Measurements from ENCODE around the gene LAMB4. TPM values are rescaled to one million over a fixed set of nuclear protein-coding genes. Genes with fewer than 3 reads are reported as not detected.
A peak's percentile ranks its signal among the peaks of the same experiment; 100 is the strongest.

LAMB4 gene
- total and polyA plus RNA-seq, 2 donors (not counting 1 experiment from before 2014, with no cell fraction given) = not detected

DNA sequence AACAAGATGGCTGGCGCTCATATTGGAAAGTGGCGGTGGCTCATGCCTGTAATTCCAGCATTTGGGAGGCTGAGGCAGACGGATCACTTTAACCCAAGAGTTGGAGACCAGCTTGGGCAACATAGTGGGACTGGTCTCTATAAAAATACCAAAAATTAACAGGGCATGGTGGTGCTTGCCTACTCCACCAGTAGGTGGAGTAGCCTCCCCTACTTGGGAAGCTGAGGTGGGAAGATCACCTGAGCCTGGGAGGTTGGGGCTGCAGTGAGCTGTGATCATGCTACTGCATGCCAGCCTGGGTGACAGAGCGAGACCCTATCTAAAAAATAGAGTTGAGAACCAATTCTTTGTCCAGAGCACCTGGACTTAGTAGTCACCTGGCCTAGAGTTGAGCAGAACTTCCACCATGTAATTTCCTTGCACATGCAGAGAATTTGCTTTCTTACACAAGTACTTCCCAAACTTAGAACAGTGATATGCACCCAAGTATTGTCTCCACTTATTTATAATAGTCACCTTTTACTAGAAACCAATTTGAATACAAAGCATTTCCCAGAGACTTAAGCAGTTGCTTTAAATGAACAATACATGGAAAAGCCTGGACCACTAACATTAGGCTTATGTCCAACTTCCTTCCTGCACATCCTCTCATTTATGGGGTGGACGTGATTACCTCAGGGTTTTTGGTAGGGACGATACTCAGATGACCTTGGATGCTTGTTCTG lies 15.9 kb downstream of the LAMB4 start:
- CTCF ChIA-PET = interaction anchor here (0.7 to 8.9 kb wide), 11 partner anchors 8 to 382 kb away, joined by 3 to 140 read pairs (median 5); no protein-coding TSS in a partner anchor
- 89% methylated on average over 3 of the region's 6 CpGs for WGBS (ENCODE audit: insufficient coverage)
- H3K4me2 ChIP-seq (replicated peaks; ENCODE audit: low read depth, low read length, poor library complexity, severe bottlenecking) = no peak overlapping the region
- H3K27ac ChIP-seq (ENCODE audit: low read length in 2 of 2) = no peak overlapping the region
- H3K79me2 ChIP-seq (ENCODE audit: control insufficient read depth, insufficient read depth, low read length) = no peaks in the 10 kb centered on the region
- TF ChIP-seq EZH2 (IDR thresholded peaks at IDR 0.05; ENCODE audit: borderline replicate concordance, insufficient read depth, low read depth, low read length, poor library complexity, severe bottlenecking) = no peak
- TF ChIP-seq, protein P1, sequence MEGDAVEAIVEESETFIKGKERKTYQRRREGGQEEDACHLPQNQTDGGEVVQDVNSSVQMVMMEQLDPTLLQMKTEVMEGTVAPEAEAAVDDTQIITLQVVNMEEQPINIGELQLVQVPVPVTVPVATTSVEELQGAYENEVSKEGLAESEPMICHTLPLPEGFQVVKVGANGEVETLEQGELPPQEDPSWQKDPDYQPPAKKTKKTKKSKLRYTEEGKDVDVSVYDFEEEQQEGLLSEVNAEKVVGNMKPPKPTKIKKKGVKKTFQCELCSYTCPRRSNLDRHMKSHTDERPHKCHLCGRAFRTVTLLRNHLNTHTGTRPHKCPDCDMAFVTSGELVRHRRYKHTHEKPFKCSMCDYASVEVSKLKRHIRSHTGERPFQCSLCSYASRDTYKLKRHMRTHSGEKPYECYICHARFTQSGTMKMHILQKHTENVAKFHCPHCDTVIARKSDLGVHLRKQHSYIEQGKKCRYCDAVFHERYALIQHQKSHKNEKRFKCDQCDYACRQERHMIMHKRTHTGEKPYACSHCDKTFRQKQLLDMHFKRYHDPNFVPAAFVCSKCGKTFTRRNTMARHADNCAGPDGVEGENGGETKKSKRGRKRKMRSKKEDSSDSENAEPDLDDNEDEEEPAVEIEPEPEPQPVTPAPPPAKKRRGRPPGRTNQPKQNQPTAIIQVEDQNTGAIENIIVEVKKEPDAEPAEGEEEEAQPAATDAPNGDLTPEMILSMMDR (IDR thresholded peaks at IDR 0.05) = peak; percentile 74
- no peak overlapping the region for H3K4me3 Mint-ChIP-seq
- DNase-seq (peak; percentile 55), ATAC-seq (ENCODE audit: low read depth) (peak; percentile 69)
- no peaks in the 10 kb centered on the region for H3K9me3 Mint-ChIP-seq (ENCODE audit: insufficient read depth)
- H3K4me1 ChIP-seq (ENCODE audit: control insufficient read depth in 2 of 2, insufficient read depth in 2 of 2, low read length in 2 of 2) = no peaks in the 10 kb centered on the region
- H3K4me1 Mint-ChIP-seq = peaks cover under 1% of the 10 kb centered on the region
- no peaks in the 10 kb centered on the region for H3K27me3 Mint-ChIP-seq
- no peak overlapping the region for H2AFZ ChIP-seq (ENCODE audit: insufficient read depth, low read depth, low read length, poor library complexity, severe bottlenecking)
- no peak overlapping the region for H3K4me3 ChIP-seq (ENCODE audit: control extremely low read depth in 1 of 5, extremely low read depth in 1 of 5, insufficient read depth in 1 of 5, low read depth in 2 of 5, low read length in 4 of 5)
- POLR2A ChIA-PET = no interaction called here
- intact Hi-C loops (cut with micrococcal nuclease) = loop anchor here (1.0 kb wide), 1 partner anchor 32 kb away; no protein-coding TSS in a partner anchor
- H3K27me3 ChIP-seq (replicated peaks in 1 of 4; ENCODE audit: control extremely low read depth in 1 of 4, control insufficient read depth in 3 of 4, insufficient read depth in 4 of 4, low read length in 3 of 4) = no peaks in the 10 kb centered on the region
- no peaks in the 10 kb centered on the region for H3K36me3 ChIP-seq (replicated peaks in 1 of 2; ENCODE audit: control extremely low read depth in 1 of 2, control insufficient read depth in 1 of 2, extremely low read depth in 1 of 2, insufficient read depth in 2 of 2, low read length in 1 of 2)
- no peaks in the 10 kb centered on the region for H4K20me1 ChIP-seq (ENCODE audit: control insufficient read depth, insufficient read depth, low read length, poor library complexity, severe bottlenecking)
- H3K9me3 ChIP-seq (ENCODE audit: control extremely low read depth in 1 of 3, control insufficient read depth in 2 of 3, insufficient read depth in 1 of 3, low read length in 2 of 3) = no peaks in the 10 kb centered on the region
- H3K9ac ChIP-seq (ENCODE audit: low read length) = no peak overlapping the region
- no peak overlapping the region for H3K27ac Mint-ChIP-seq

DNA sequence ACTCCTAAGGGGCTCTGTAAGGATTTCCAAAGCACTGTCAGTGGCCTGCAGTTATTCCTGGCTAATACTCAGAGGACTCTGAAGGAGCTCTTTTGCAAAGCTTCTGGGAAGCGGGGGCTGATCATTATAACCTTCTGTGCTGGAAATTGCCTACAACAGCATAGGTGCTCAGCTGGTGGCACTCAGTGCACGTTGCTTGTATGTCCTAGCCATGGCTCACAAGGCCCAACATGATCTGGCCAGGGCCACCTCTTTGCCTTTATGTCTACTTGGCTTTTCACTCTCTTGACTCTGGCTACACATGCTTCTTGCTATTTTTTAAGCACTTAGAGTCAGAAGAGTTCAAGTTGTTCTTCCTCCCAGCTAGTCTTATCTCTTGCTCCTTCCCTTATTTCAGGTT lies 17.5 kb downstream of the LAMB4 start:
- CTCF ChIA-PET = interaction anchor here (1.1 to 8.9 kb wide), 5 partner anchors 25 to 70 kb away, joined by 4 to 140 read pairs (median 6); no protein-coding TSS in a partner anchor

More for the DNA sequence above, 17.5 kb downstream of the LAMB4 start:
- H3K79me2 ChIP-seq (ENCODE audit: control insufficient read depth, insufficient read depth, low read length) = no peaks in the 10 kb centered on the region
- H3K4me1 ChIP-seq (ENCODE audit: control insufficient read depth in 2 of 2, insufficient read depth in 2 of 2, low read length in 2 of 2) = no peaks in the 10 kb centered on the region
- intact Hi-C loops (cut with micrococcal nuclease) = no loop called here
- H3K36me3 ChIP-seq (replicated peaks in 1 of 2; ENCODE audit: control extremely low read depth in 1 of 2, control insufficient read depth in 1 of 2, extremely low read depth in 1 of 2, insufficient read depth in 2 of 2, low read length in 1 of 2) = no peaks in the 10 kb centered on the region
- H3K4me2 ChIP-seq (replicated peaks; ENCODE audit: low read depth, low read length, poor library complexity, severe bottlenecking) = no peak overlapping the region
- H4K20me1 ChIP-seq (ENCODE audit: control insufficient read depth, insufficient read depth, low read length, poor library complexity, severe bottlenecking) = no peaks in the 10 kb centered on the region
- H3K4me3 ChIP-seq (ENCODE audit: control extremely low read depth in 1 of 5, extremely low read depth in 1 of 5, insufficient read depth in 1 of 5, low read depth in 2 of 5, low read length in 4 of 5) = no peak overlapping the region
- no peaks in the 10 kb centered on the region for H3K27me3 ChIP-seq (replicated peaks in 1 of 4; ENCODE audit: control extremely low read depth in 1 of 4, control insufficient read depth in 3 of 4, insufficient read depth in 4 of 4, low read length in 3 of 4)
- no peak overlapping the region for H3K27ac ChIP-seq (ENCODE audit: low read length in 2 of 2)
- no peak overlapping the region for H3K27ac Mint-ChIP-seq
- no peaks in the 10 kb centered on the region for H3K4me1 Mint-ChIP-seq
- DNase-seq (no peak), ATAC-seq (ENCODE audit: low read depth) (no peak)
- WGBS (ENCODE audit: insufficient coverage) = 85% methylated on average over 2 of the region's 2 CpGs
- H3K27me3 Mint-ChIP-seq = no peaks in the 10 kb centered on the region
- no peak overlapping the region for H3K4me3 Mint-ChIP-seq
- TF ChIP-seq EZH2 (IDR thresholded peaks at IDR 0.05; ENCODE audit: borderline replicate concordance, insufficient read depth, low read depth, low read length, poor library complexity, severe bottlenecking) = no peak
- TF ChIP-seq, protein P1 (IDR thresholded peaks at IDR 0.05) = no peak
- no peaks in the 10 kb centered on the region for H3K9me3 Mint-ChIP-seq (ENCODE audit: insufficient read depth)
- POLR2A ChIA-PET = no interaction called here
- no peak overlapping the region for H3K9ac ChIP-seq (ENCODE audit: low read length)
- no peak overlapping the region for H2AFZ ChIP-seq (ENCODE audit: insufficient read depth, low read depth, low read length, poor library complexity, severe bottlenecking)
- no peaks in the 10 kb centered on the region for H3K9me3 ChIP-seq (ENCODE audit: control extremely low read depth in 1 of 3, control insufficient read depth in 2 of 3, insufficient read depth in 1 of 3, low read length in 2 of 3)
